Measurements from ENCODE around the gene PEAK1. TPM values are rescaled to one million over a fixed set of nuclear protein-coding genes. Genes with fewer than 3 reads are reported as not detected.

The PEAK1 gene
- total RNA-seq, 2 donors from 2014 or later, result 25.4 to 38.4 TPM

GRCh38 chr15:77296773-77297337, 123.0 kb downstream of the PEAK1 start:
- H3K27me3 Mint-ChIP-seq (ENCODE audit: insufficient read depth), result peaks cover 44% of the 10 kb centered on the region
- no peaks in the 10 kb centered on the region for H3K4me1 ChIP-seq (ENCODE audit: control insufficient read depth, insufficient read depth, low read length)
- TF ChIP-seq CTCF (conservative IDR thresholded peaks at IDR 0.05), result no peak
- peaks cover 25% of the 10 kb centered on the region for H3K27me3 ChIP-seq (ENCODE audit: control insufficient read depth, insufficient read depth, low read length, poor library complexity, severe bottlenecking)
- 87 to 89% methylated on average over 2 of the region's 2 CpGs for WGBS, 2 experiments (ENCODE audit: insufficient coverage in 1 of 2, insufficient read length in 1 of 2)
- H3K9me3 ChIP-seq (ENCODE audit: control insufficient read depth, low read length), result no peaks in the 10 kb centered on the region
- H3K9me3 Mint-ChIP-seq, result no peaks in the 10 kb centered on the region
- no peaks in the 10 kb centered on the region for H3K36me3 ChIP-seq (ENCODE audit: control insufficient read depth, insufficient read depth, low read length)
- no peak overlapping the region for H3K4me3 Mint-ChIP-seq
- H3K36me3 Mint-ChIP-seq (ENCODE audit: low read depth), result no peaks in the 10 kb centered on the region
- no peak overlapping the region for H3K4me3 ChIP-seq (ENCODE audit: low read length)
- no peak for DNase-seq
- no peak overlapping the region for H3K27ac ChIP-seq (ENCODE audit: low read depth, low read length)
- peaks cover 11% of the 10 kb centered on the region for H3K4me1 Mint-ChIP-seq
- H3K27ac Mint-ChIP-seq, result no peak overlapping the region
- no peak overlapping the region for H3K9ac ChIP-seq (ENCODE audit: extremely low read depth, low read length, poor library complexity, severe bottlenecking)

GRCh38 chr15:77295446-77295845, 124.5 kb downstream of the PEAK1 start:
- H3K4me1 Mint-ChIP-seq, result peaks cover 11% of the 10 kb centered on the region
- no peak for TF ChIP-seq CTCF (conservative IDR thresholded peaks at IDR 0.05)
- H3K27ac Mint-ChIP-seq, result no peak overlapping the region

GRCh38 chr15:77292969-77293558, 126.8 kb downstream of the PEAK1 start:
- Mint-ChIP-seq H3K27me3 (ENCODE audit: insufficient read depth) (peaks cover 73% of the 10 kb centered on the region), H3K4me1 (peaks cover 11% of the 10 kb centered on the region), H3K36me3 (ENCODE audit: low read depth) (no peaks in the 10 kb centered on the region), H3K9me3 (no peaks in the 10 kb centered on the region), H3K4me3 (no peak overlapping the region), H3K27ac (no peak overlapping the region)
- H3K36me3 ChIP-seq (ENCODE audit: control insufficient read depth, insufficient read depth, low read length), result no peaks in the 10 kb centered on the region
- no peak overlapping the region for H3K9ac ChIP-seq (ENCODE audit: extremely low read depth, low read length, poor library complexity, severe bottlenecking)
- DNase-seq, result no peak
- no peaks in the 10 kb centered on the region for H3K4me1 ChIP-seq (ENCODE audit: control insufficient read depth, insufficient read depth, low read length)
- 24 to 36% methylated on average over 1 of the region's 1 CpG for WGBS, 2 experiments (ENCODE audit: insufficient coverage in 1 of 2, insufficient read length in 1 of 2)
- no peak overlapping the region for H3K27ac ChIP-seq (ENCODE audit: low read depth, low read length)
- TF ChIP-seq CTCF (conservative IDR thresholded peaks at IDR 0.05), result no peak
- no peak overlapping the region for H3K4me3 ChIP-seq (ENCODE audit: low read length)
- no peaks in the 10 kb centered on the region for H3K9me3 ChIP-seq (ENCODE audit: control insufficient read depth, low read length)
- peaks cover 62% of the 10 kb centered on the region for H3K27me3 ChIP-seq (ENCODE audit: control insufficient read depth, insufficient read depth, low read length, poor library complexity, severe bottlenecking)

More at GRCh38 chr15:77295446-77295845, 124.5 kb downstream of the PEAK1 start:
- 94% methylated on average over 2 of the region's 2 CpGs; no CpG with 5 or more reads in 1 of the 2 experiments for WGBS, 2 experiments (ENCODE audit: insufficient coverage in 1 of 2, insufficient read length in 1 of 2)
- H3K27me3 ChIP-seq (ENCODE audit: control insufficient read depth, insufficient read depth, low read length, poor library complexity, severe bottlenecking), result peaks cover 39% of the 10 kb centered on the region
- no peaks in the 10 kb centered on the region for H3K36me3 ChIP-seq (ENCODE audit: control insufficient read depth, insufficient read depth, low read length)
- H3K9ac ChIP-seq (ENCODE audit: extremely low read depth, low read length, poor library complexity, severe bottlenecking), result no peak overlapping the region
- Mint-ChIP-seq H3K27me3 (ENCODE audit: insufficient read depth) (peaks cover 58% of the 10 kb centered on the region), H3K4me3 (no peak overlapping the region), H3K36me3 (ENCODE audit: low read depth) (no peaks in the 10 kb centered on the region), H3K9me3 (no peaks in the 10 kb centered on the region)
- DNase-seq, result no peak
- H3K4me3 ChIP-seq (ENCODE audit: low read length), result no peak overlapping the region
- H3K27ac ChIP-seq (ENCODE audit: low read depth, low read length), result no peak overlapping the region
- H3K9me3 ChIP-seq (ENCODE audit: control insufficient read depth, low read length), result no peaks in the 10 kb centered on the region
- H3K4me1 ChIP-seq (ENCODE audit: control insufficient read depth, insufficient read depth, low read length), result no peaks in the 10 kb centered on the region

All from endodermal cell (in vitro differentiated cells).